ENCODE measurements around the gene SERTAD2.

SERTAD2 gene

DNA sequence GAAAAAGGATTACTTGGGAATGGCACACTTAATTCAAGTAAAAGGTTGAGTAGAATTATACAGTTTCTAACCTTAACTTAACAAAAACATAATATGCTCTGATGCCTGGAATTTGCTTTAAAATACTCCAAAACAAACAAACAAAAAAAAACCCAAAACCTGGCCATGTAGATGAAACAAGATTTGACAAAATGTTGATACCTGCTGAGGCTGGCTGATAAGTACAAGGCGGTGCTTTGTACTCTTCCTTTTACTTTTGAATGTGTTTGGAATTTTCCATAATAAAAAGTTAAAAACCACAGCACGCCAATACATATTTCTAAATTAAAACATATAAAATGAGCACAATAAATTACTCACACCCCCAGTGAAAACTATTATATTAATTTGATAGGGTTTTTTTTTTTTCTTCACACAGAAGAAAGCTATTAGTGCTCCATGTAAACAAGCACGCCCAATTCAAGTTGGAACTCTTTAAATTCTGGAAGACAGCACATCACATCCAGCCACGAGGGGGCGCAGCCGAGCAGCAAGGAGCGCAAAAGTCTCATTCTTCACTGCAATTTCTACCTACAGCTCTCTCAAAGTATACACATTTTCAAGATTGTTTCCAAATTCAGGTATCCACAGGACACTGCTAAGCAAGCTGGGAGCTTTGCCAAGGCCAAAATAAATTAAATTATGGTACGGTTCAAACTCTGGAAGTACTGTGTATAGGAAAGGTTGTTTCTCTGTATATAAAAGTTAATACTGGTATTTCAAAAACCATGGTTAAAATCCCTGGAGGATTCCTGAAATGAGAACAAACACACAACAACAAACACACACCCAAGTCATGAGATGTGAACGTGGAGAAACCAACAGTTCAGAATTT is 7.5 kb downstream of the SERTAD2 start:
- peak; percentile 64 for FAIRE-seq

DNA sequence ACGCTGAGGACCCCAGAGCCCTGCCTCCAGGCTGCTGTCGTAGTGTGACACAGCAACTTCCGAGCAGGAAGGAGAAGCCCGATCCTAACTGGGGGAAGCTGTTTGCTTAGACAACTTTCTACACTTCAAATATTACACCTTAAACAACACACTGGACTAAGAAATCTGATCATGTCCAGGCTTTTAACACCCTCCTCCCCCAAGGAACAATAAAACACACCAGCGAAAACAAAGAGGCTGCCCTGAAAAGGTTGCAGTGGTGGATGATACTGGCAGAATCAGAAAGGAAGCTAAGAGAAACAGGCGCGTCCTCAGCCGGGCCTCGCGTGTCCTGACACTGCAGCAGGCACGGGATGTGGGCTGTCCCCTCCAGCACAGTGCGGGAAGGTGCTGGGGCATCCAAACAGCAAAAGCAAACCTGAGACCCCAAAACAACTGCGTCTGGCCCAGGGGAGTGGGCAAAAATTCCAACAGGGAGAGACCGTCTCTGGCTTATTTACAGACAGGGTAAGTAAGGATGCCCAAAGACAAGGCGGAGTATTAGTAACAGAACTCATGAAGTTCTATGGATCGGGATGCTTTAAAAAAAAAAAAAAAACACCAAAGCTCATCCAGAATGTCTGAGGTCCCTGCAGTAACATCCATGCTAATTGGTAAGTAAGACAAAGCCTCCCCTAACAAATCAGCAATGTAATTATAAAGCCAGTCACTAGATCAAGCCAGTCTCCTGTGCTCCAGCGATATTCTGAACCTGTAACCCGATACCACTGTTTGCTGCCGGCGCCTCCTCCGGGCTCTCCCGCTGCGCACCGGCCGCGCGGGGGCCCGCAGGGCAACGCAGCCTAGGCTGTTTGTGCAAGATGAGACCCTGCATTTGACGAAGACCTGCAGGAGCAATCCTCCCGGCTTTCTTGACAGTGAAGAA is 9.0 kb downstream of the SERTAD2 start:
- FAIRE-seq, result peak; percentile 58

DNA sequence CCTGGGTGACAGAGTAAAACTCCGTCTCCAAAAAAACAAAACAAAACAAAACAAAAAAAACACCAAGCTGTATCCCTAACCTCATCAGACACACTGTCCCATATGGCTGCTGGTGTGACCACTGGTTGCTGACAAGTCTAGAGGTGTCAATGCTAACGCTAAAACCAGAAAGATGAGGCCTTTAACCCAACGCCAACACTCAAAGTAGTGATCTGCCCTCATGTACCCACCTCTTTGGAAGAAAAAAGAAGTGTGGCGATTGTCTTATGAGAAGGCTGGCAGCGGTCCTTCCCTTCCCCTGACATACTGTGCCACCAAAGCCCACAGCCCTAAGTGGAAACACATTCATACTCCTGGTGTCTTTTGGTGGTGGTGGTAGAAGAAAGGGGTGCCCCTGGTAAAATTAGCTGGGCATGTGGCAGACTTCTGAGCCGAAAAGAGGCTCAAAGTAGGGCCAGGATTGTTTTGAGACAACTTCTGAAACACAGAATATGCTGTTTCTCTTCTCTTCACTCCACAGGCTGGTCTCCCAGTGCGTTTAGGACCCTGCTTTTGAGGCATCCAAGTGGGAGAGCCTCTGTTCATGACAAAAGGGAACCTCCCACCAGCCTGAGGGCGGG is 9.8 kb downstream of the SERTAD2 start:
- FAIRE-seq, result no peak

DNA sequence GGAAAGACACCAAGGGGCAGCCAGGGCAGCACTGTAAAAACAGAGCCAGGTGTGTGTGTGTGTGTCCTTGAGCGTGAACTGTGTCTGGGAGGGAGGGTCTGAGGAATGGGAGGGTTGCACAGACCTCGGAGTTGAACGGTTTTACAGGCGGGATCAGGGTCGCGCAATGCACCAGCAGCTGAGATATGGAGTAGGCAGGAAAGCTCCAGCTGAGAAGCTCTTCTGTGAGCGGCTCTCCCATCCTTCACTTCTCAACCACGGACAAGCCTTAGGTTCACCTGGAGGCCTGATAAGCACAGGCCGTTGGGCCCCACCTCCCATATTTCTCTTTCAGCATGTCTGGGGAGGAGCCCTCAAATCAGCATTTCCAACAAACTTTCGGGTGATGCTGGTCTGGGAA is 12.1 kb downstream of the SERTAD2 start:
- FAIRE-seq, result no peak

DNA sequence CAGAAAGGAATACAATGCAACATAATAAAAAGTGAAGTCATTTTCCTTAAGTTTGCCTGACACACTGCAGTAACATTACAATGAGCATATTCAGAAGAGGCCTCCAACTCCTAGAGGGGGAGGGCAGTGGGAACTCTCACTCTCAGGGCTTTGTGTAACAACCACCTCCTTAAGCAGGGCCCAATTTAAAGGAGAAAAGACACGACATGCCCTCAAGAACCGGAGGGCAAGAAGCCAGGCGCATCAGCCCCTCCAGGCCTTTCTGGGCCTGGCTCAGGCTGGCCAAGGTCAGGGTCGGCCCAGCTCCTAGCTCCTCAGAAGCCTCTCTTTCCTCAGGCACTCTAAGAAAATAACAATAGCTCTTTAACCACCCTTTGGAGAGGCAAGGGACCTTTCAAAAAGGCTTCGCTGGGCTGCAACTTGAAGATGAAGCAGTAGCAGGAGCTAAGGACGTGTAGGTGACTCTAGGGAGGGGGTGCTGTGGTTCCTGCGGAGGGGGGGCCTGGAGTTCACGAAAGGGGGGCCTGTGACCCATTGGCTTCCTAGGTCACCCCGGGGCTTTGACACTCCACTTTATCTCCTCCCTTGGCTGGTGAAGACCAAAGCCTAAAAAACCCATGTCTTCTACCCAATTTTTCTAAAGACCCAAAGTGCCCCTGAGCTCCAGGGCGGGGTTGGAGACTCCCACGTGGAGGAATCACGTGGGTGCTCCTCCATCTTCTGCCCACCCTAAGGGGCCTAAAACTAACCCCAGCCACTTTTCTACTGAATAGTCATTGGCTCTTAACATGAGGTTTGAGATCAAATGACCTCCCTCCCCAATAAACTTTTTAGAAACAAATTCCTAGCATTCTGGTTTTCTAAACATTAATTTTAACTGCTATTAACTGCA is 13.3 kb downstream of the SERTAD2 start:
- FAIRE-seq, result no peak

DNA sequence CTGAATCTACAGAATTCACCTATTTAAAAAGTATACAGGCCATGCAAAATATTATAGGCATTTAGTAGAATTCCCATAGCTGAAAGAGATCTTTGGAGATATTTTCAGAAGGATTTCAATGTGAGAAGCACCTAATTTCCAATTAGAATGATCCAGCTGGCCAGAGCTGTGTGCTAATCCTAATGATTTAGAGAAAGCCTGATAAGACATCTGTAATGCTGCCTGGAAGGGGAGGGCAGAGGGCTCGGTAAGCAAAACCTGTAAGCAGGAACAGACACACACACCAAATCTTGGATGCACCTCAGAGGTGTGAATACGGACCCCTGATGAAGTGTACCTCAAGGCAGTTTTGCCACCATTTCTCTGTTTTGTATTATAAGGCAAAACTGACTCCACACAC is 14.0 kb downstream of the SERTAD2 start:
- no peak for FAIRE-seq

DNA sequence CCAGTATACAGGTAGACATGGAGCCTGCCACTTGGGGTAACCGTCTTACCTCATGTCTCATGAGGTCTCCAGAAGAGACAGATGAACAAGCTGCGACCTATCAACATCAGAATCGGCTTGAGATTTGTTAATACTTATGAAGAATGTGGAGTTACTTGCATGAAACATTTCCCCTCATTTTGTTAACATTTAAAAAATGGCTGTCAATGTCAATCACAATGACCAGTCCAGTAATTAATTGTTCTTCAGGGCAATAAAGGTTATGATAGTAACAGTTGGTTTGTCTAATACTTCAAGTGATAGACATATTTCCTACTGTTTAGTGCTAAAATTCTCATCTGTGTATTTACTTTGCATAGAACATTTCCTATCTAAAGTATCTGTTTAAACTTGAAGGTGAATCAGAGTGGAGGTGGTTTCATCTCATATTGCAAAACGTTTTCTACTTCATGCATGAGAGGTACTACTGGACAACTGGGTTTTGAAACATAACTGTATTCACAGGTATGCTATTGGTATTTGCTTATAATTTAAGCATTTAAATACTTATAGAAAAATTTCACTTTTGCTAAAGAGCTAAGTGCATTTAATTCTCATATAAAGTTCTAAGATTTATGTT is 15.1 kb downstream of the SERTAD2 start:
- FAIRE-seq, result no peak

DNA sequence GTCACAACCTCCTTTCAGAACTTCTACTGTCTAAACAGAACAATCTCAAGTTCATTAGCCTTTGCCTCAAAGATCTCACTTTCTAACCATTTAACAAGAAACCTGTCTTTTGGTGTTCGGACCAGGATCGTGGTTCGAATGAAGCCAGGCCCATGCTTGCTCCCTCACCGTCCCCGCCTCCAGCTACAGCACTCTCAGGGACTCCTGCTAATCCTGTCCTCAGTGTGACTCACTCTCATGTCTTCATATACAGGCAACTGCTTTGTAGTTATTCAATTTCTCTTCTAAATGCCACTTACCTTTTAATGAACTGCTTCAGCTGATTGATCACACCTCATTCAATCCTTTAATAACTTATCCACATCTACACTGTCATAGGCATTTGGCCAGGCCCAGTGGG is 15.8 kb downstream of the SERTAD2 start:
- no peak for FAIRE-seq

DNA sequence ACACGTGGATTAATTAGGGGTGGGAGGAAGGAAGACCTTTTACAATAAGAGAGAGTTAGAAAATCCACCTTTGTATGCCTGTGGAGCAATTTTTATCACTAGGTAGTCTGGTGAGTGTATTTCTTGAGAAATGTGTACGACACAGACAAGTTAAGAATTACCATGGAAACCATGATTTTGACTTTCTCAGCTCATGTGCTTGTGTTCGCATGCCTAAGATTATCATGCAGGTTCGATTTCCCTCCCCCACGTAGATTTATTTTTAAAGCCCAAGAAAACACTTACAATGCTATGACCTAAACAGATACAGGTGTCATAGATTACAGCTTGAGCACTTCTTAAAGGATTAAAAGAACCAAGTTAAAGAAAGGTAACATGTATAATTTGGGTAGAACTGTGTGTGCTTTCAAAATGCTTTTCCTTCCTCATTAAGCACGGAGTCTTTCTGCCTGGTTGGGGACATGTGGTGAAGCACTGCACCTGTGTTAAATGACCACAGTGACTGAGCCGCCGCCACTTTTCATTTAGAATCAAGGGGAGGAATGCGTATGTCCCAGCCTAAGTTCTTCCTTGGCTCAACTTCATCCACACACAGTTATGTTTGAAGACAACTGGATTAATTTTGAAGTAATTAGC is 16.6 kb downstream of the SERTAD2 start:
- FAIRE-seq, result no peak

DNA sequence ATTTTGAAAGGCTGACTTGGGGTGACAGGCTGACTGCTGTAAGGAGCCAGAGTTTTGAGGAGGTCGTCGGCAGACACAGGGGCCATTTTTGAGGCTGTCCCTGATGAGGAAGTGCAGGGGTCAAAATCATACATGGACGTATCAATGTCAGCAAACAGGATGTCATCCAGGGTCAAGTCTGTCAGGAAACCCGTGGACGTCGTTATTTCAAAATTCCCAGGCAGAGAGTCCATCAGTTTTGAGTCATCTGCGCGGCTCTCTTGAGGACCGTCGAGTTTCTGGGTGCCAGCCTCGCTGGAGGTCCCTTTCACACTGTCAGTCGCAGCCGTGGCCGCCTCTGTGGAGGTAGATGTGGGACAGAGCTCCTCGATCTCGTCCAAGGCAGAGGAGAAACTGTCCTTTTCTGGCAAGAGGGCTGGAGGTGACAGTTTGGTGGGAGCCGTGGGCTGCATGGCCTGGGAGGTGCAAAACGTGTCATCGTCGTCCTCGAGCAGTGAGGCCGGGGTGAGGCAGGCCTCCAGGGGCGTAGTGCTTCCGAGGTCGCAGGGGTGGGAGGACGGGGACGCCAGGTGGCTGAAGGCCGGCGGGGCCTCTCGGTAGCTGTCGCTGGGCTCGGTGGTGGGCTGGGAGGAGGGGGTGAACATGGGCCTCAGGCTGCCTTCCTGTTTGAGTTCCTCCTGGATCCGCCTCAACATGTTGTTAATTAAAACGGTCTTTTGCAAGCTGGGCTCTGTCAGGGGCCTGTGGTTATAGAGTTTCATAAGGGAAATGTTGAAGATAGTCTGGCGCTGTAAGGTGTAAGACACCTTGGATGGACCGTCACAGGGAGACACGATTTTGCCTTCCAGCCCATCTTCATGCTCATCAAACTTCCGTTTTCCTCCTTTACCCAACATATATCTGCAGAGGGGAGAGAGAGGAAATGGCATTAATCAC is 17.5 kb downstream of the SERTAD2 start:
- FAIRE-seq, result no peak

DNA sequence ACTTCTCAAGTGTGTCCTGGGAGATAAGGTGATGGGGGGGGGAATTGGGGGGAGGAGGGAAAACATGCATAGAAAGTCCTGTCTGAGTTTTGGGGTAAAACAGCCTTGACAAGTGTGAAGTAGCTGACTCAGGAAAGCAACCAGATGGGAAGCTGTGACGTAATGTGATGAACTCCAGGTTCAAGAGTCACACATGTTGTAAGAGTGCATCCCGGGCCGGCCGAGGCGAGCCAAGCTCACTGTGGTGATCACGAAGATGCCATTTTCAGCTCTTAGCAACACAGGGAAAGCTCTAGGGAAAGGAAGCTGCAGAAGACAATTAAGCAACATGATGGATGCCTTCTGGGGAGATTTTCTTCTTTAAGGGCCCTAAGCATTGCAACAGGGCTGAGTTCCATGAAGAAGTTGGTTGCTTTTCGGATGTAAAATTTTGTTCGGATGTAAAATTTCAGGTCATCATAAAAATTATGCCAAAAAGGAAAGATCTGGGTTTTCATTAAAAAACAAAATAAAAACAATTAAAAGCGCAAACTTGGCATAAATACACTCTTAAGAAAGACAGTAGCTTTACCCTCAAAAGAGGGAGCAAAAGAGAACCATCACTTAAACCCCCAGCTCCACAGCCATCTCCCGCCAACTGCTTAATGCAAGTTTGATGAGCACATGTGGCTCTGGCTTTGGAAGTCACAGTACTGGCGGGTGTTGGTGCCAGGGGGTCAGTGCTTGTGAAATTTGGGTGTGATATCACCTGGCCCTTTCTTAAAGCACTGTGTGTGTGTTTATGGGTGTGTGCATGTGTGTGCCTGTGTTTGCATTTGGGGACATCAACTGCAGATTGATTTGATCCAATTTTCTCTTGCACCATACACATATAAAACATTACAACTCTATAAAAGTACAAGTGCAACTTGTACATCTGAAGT is 19.1 kb downstream of the SERTAD2 start:
- no peak for FAIRE-seq

DNA sequence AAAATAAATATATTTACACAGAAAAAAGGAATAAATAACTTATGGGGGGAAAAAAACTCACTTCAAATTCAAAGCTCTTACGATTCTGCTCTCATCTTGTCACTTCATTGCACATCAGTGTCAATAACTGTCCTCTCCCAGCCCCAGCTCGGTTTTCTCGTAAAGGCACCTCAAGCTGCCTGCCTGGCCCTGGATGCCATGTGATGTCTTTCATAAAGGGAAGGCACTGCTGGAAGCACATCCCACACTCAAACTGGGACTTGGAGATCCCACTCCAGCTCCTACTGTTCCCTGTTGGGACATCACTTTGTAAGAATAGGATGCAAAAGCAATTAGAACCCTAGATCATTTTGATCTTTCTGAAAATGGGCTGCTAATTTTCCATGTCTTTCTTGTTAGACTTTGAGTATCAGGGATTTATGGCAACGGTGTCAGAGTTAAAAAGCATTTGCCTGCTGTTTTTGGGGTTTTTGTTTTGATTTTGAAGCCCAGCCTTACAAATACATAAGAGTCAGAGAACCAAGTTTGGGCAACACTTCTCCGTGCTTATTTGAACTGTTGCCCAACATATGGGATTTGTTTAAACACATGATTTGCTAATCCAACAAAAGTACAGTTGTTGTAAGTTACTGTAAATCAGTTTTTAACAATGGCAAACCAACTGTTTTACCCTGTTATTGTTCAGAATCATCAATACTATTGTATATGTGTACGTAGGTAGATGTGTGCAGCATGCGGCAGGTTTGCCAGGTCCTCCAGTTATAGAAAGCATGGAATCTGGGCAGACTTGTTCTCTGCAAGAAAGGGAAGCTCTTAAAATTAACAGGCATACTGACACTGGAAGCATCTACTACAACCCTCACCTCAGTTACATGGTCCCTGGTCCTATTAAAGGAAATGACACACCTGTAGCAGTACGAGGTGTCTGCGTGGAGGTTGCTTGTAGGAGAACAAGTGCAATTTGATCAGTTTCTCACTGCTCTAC is 20.6 kb downstream of the SERTAD2 start:
- no peak for FAIRE-seq

DNA sequence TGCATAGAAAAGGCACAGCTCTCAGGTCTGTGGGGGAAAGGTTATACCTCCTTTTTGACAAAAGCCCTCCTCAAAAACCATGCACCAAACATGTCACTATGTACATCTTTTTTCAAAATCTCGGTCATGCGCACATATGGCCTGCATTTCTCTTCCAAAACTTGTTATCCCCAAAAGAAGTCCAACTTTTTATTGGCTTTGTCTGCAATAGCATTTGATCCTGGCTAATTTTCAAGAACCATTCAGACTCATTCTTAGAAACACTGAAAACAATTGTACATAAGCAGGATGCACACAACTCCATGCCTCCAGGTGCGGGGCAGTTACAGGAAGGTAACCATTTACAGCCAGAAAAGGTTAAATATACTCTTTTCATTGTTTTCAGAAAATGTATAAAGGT is 21.9 kb downstream of the SERTAD2 start:
- FAIRE-seq, result no peak

DNA sequence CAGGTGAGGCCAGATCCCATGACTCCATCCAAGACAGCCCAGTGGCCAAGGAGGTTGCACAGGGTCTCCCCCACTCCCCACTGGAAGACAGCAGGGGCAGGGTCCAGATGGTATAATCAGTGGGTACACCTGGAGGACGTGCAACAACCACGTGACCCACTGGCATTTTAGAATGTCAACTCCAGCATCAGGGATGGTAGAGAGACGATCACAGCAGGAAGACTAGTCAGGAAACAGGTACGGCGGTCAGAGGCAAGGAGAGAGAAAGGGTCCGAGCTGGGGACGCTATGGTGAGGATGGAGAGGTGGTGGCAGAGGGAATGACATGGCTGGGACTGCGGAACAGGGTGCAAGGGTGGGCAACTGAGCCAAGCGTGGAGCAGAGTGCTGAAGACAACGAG is 23.0 kb downstream of the SERTAD2 start:
- FAIRE-seq, result no peak

DNA sequence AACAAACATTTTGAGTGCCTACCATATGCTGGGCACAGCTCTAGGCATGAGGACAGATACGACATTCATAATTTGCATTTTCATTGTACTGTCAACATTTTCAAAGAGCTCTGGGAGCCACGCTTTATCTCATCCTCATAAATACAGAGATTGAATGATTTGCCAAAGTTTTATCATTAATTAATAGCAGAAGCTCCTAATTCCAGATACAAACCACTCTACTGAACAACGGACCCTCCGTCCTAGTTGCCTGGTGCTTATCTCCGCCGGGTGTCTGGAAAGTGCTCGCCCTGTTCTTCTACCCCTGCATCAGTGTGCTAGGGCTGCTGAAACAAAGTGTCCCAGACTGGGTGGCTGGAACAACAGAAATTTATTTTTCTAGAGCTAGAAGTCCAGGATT is 23.8 kb downstream of the SERTAD2 start:
- FAIRE-seq, result no peak

DNA sequence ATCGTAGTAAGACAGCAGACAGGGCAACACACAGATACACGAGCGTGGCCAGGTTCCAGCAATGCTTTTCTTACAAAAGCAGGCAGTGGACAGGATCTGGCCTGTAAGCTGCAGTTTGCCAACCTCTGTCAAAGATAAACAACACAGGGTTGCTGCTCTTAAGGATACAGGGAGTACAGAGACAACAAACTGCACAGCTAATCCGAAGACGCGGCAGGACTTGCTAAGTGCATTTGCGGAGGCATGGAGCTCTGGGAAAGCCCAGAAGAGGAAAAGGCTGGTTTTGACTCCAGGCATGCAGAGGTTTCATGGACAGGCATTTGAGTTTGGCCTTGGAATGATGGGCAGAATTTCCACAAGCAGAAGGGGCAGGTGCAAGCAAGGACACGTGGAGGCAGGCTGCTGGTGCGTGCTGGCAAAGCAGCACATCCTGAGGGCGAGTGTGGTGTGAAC is 24.4 kb downstream of the SERTAD2 start:
- no peak for FAIRE-seq
